GM23338 (cell line): ENCODE measurements around the gene RPS6KA4.

Experiments
- CREB1 ChIP-seq: fragments of 250-450 bp; sonication (Bioruptor Pico); IDR thresholded peaks from 2 replicates; pipeline ENCODE4 v1.5.0; 2020; ENCODE audit warnings: low read depth, mild to moderate bottlenecking, moderate library complexity
- CTCF ChIP-seq, 2 experiments: fragments of 200-600 bp in 1 of 2; sonication (generic) in 1 of 2; conservative IDR thresholded peaks; 2 replicates each; pipeline versions ENCODE4 v1.5.1 to v1.6.1; 2016 to 2017; ENCODE audit warnings: antibody characterized with exemption in 2 of 2, low read depth in 2 of 2, mild to moderate bottlenecking in 2 of 2, moderate library complexity in 1 of 2
- ETS1 ChIP-seq: IDR thresholded peaks from 2 replicates; pipeline ENCODE4 v1.6.1; 2016; ENCODE audit warnings: antibody characterized with exemption
- EZH2 ChIP-seq: fragments of 200-600 bp; sonication (generic); IDR thresholded peaks from one replicate; pipeline ENCODE4 v1.8.0; 2017; ENCODE audit warnings: antibody characterized with exemption, mild to moderate bottlenecking, low read depth; ENCODE audit not compliant: unreplicated experiment
- EZH2phosphoT487 ChIP-seq: fragments of 200-600 bp; sonication (generic); IDR thresholded peaks from one replicate; pipeline ENCODE4 v1.8.1; 2018; ENCODE audit warnings: antibody characterized with exemption; ENCODE audit not compliant: unreplicated experiment
- JUNB ChIP-seq: IDR thresholded peaks from one replicate; pipeline ENCODE4 v1.6.1; 2016; ENCODE audit warnings: antibody characterized with exemption; ENCODE audit not compliant: unreplicated experiment
- NANOG ChIP-seq: IDR thresholded peaks from 2 replicates; pipeline ENCODE4 v1.6.1; 2016; ENCODE audit warnings: antibody characterized with exemption, borderline replicate concordance
- POLR2AphosphoS5 ChIP-seq: IDR thresholded peaks from 2 replicates; pipeline ENCODE4 v1.6.1; 2016; ENCODE audit warnings: antibody characterized with exemption, low read depth
- REST ChIP-seq: IDR thresholded peaks from one replicate; pipeline ENCODE4 v1.6.1; 2018; ENCODE audit warnings: antibody characterized with exemption; ENCODE audit not compliant: unreplicated experiment
- ZNF114 ChIP-seq: fragments of 250-450 bp; sonication (Bioruptor Pico); IDR thresholded peaks from 2 replicates; pipeline ENCODE4 v1.5.0; 2020; ENCODE audit warnings: mild to moderate bottlenecking, moderate library complexity
- ZNF331 ChIP-seq: fragments of 250-450 bp; sonication (Bioruptor Pico); IDR thresholded peaks from 2 replicates; pipeline ENCODE4 v1.5.0; 2020; ENCODE audit warnings: low read depth, mild to moderate bottlenecking, moderate library complexity
- ZNF462 ChIP-seq: fragments of 250-450 bp; sonication (Bioruptor Pico); IDR thresholded peaks from 2 replicates; pipeline ENCODE4 v1.5.0; 2020; ENCODE audit warnings: mild to moderate bottlenecking, moderate library complexity

- TF ChIP-seq EZH2: no peak
- TF ChIP-seq POLR2AphosphoS5: no peak
- TF ChIP-seq CTCF (conservative IDR thresholded peaks at IDR 0.05; ENCODE audit: low read depth in 2 of 2): peak; percentile 38 to 76
- TF ChIP-seq CREB1: no peak
- no peak for TF ChIP-seq ETS1
- no peak for TF ChIP-seq ZNF331 (CRISPR knock-in tag)
- no peak for TF ChIP-seq EZH2phosphoT487
- TF ChIP-seq REST: no peak
- no peak for TF ChIP-seq NANOG
- no peak for TF ChIP-seq JUNB
- no peak for TF ChIP-seq ZNF462
- no peak for TF ChIP-seq ZNF114
Observed at GRCh38 chr11:64343767-64344559, 15.0 kb upstream of the RPS6KA4 start.
